ENCODE results near the gene MED12L.

- TF ChIP-seq CTCF (IDR thresholded peaks at IDR 0.05) (no peak), POLR2A (IDR thresholded peaks at IDR 0.05) (no peak)
These were observed 232.8 kb downstream of the MED12L start for GRCh38 chr3:151318313-151318712.

Measured in lower leg skin (tissue), 3 donors.